Fibroblast of the conjunctiva (primary cell): ENCODE measurements around the gene KLK10.
"Not testable (repeated sequence)": the region's sequence is repeated elsewhere in the genome, so short reads cannot be mapped to it uniquely, and the experiment has no call there.

Experiments used
- DNase-seq: peaks from one replicate; pipeline ENCODE4 v3.0.0-alpha.2; 2010; ENCODE audit warnings: low read depth

Gene KLK10

GRCh38 chr19:51001515-51001914 is 18.0 kb downstream of the KLK10 start, which contains the start of gene KLK8:
KLK8 (minus strand) TSS chr19:51001604; CDS start chr19:51001167, 437 bp downstream.
- no peak for DNase-seq

- no peak for DNase-seq
Observed at GRCh38 chr19:51000981-51001380, 18.5 kb downstream of the KLK10 start.

- DNase-seq, result no peak
Observed at GRCh38 chr19:51000426-51000825, 19.1 kb downstream of the KLK10 start.

- DNase-seq, result no peak
Observed at GRCh38 chr19:50998686-50999085, 20.8 kb downstream of the KLK10 start.

GRCh38 chr19:50998061-50998460 is 21.4 kb downstream of the KLK10 start:
- DNase-seq, result no peak

- DNase-seq, result no peak
Observed at GRCh38 chr19:50994129-50994528, 25.4 kb downstream of the KLK10 start.

- no peak for DNase-seq
Observed at GRCh38 chr19:50992666-50993035, 26.9 kb downstream of the KLK10 start.

- not testable (repeated sequence) for DNase-seq
Observed at GRCh38 chr19:50984416-50984815, 35.1 kb downstream of the KLK10 start.

GRCh38 chr19:50983625-50984292 is 35.8 kb downstream of the KLK10 start, which contains the start of gene KLK7:
KLK7 (minus strand) TSS chr19:50983917; CDS start chr19:50982399, 1,518 bp downstream.
- DNase-seq, result no peak

GRCh38 chr19:50982186-50982585 is 37.3 kb downstream of the KLK10 start:
- DNase-seq, result no peak

GRCh38 chr19:50981587-50982146 is 37.8 kb downstream of the KLK10 start:
- no peak for DNase-seq

GRCh38 chr19:50980208-50980607 is 39.3 kb downstream of the KLK10 start:
- no peak for DNase-seq

- no peak for DNase-seq
Observed at GRCh38 chr19:50979758-50980157, 39.8 kb downstream of the KLK10 start.

GRCh38 chr19:50978772-50979390 is 40.6 kb downstream of the KLK10 start:
- no peak for DNase-seq

- no peak for DNase-seq
Observed at GRCh38 chr19:50977626-50978025, 41.9 kb downstream of the KLK10 start.

GRCh38 chr19:50975766-50976165 is 43.7 kb downstream of the KLK10 start:
- no peak for DNase-seq

- DNase-seq, result no peak
Observed at GRCh38 chr19:50974702-50975556, 44.6 kb downstream of the KLK10 start.

- DNase-seq, result no peak
Observed at GRCh38 chr19:50972795-50973376, 46.6 kb downstream of the KLK10 start.

- not testable (repeated sequence) for DNase-seq
Observed at GRCh38 chr19:50969810-50970209, 49.7 kb downstream of the KLK10 start.

GRCh38 chr19:50969413-50969760 is 50.1 kb downstream of the KLK10 start, which contains the start of gene KLK6:
KLK6 (minus strand) TSS chr19:50969591; CDS start chr19:50968104, 1,487 bp downstream.
- no peak for DNase-seq

GRCh38 chr19:50968716-50969412 is 50.6 kb downstream of the KLK10 start:
- DNase-seq, result no peak
